Stimulated activated CD4-positive, alpha-beta T cell treated with anti-CD3 and anti-CD28 coated beads, Interleukin-4, amount 100 ng/mL, for 4 hours (primary cell): ENCODE results near the gene BRI3BP.
"Not testable (repeated sequence)": the region's sequence is repeated elsewhere in the genome, so short reads cannot be mapped to it uniquely, and the experiment has no call there.

ENCODE experiments used
- DNase-seq, 2 experiments: peaks; one replicate each; pipeline ENCODE4 v3.0.0-alpha.2; 2020

BRI3BP gene

DNA sequence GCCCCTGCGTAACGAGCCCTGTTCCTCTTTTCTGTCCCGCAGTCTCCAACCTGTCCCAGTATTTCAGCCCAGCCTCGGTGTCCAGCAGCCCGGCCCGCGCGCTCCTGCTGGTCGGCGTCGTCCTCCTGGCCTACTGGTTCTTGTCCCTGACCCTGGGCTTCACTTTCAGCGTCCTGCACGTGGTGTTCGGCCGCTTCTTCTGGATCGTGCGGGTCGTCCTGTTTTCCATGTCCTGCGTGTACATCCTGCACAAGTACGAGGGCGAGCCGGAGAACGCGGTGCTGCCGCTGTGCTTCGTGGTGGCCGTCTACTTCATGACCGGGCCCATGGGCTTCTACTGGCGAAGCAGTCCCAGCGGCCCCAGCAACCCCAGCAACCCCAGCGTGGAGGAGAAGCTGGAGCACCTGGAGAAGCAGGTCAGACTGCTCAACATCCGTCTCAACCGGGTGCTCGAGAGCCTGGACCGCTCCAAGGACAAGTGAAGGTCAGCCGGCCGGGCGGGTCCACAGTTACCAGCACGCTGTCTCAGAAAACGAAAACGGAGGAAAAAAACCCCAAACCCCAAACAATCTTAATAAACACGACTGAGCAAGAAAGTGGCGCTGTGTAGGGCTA, 31.6 kb downstream of the BRI3BP start:
- no peak for DNase-seq

DNA sequence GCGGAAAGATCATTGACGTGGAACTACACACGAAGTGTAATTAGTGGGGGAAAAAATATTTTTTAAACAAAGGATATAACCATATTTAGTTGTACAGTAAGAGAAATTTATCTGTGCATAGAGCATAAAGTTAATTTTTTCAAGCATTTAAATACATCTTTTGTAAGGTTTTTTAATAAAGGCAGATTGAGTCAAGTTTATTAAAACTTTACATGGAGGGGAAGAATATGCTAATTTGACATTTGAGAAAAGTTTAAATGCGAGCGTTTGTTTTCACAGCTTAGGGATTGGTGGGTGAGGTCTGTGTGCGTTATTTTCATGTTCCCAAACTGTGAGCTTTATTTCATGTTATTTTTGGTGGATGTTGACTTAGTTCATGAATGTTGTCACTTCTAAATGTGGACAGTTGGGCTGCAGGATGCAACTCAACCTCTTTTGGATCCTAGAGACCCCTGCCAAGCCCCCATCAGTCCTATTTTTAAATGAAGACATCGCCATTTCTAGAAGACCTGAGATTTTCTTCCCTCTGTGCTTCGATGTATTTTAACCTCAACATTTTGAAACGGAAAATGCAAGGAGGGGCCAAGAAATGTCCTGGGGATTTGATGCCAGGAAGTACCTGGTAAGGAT, 32.3 kb downstream of the BRI3BP start:
- DNase-seq: no peak

DNA sequence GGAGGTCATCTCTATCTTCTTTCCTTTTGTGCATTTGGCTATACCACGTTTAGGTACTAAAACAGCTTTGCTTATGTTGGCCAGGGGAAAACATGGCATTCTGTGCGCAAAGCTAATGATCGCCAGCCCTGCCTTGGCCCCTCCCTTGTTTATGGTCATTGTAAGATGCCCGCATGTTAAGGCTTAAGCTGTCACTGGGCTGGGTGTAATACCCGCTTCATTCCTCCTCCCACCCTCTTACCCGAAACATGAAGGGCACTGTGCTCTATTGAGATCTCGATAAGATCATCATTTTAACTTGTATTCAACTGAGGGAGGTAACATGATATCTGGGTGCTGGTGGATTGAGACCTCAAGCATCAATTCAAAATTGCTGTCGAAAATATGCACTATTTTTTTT, 34.7 kb downstream of the BRI3BP start:
- DNase-seq: no peak

DNA sequence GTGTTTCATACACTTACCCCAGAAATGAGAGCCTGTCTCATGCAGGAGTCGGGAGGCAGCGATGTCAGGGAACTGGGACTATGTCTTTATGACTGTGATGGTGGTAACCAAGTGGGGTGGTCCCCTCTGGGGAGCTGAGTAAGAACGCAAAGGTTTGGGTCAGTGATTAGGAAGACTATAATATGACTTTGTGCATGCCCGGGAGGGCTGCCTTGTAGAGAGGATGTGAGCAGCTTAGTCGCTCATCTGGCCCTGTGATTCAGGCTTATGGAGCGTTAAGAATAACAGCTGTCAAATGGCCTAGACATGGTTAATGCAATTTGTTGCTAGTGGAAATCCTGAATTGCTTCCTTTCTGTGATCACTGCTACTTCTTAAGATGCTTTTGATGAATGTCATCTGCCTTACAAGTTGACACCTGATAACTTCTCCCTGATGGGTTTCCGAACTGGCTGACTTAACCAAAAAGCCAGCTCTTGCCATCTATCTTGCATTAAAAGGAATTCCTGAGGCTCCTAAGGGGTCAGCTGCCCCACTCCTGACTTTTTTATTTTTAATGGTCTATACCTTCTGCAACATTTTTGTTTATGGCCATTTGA, 36.4 kb downstream of the BRI3BP start:
- DNase-seq: no peak

DNA sequence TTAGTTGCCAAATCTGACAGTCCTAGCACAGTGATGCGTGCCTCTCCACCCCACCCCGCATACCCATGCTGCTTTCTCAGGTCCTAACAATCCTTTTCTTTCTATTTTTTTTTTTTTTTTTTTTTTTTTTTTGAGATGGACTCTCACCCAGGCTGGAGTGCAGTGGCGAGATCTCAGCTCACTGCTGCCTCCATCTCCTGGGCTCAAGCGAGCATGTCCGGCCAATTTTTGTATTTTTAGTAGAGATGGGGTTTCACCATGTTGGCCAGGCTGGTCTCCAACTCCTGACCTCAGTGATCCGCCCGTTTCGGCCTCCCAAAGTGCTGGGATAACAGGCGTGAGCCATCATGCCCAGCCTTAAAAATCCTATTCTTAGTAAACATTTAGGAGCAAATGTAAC, 38.0 kb downstream of the BRI3BP start:
- DNase-seq: not testable (repeated sequence)

DNA sequence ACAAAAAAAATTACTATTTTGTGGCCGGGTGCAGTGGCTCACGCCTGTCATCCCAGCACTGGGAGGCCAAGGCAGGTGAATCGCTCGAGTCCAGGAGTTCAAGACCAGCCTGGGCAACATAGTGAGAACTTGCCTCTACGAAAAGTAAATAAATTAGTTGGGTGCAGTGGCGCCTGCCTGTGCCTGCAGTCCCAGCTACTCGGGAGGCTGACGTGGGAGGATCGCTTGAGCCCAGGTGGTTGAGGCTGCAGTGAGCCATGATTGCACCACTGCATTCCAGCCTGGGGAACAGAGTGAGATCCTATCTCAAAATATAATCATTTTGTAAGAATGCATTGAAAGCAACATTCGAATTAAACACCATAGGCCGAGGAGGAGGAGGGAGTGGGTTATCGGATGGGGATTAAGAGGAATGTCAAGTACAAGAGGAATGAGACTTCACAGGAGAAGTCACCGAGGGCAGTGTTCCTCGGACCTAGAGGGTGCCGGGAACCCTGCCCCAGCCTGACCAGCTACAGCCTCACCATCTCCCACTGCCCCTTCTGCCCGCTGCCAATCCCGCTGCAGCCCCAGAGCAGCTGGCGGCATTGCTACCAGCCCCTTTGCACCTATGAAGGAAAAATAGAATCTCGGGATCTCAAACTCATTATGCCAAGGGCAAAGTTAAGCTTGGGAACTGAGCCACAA, 39.2 kb downstream of the BRI3BP start:
- DNase-seq: no peak

DNA sequence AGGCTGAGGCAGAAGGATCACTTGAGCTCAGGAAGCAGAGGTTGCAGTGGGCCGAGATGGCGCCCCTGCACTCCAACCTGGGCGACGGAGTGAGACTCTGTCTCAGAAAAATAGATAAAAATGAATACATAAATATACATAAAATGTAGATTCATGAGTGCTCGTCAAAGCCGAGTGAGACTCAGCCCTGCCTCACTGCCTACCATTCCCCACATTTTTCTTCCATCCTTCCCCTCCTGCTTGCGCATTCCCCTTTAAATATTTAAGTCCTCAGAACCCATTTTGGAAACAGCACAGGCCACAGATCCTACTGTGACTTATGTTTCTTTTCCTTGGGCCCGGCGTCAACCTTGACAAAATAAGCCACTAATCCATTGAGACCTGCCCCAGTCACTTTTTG, 39.8 kb downstream of the BRI3BP start:
- no peak for DNase-seq

DNA sequence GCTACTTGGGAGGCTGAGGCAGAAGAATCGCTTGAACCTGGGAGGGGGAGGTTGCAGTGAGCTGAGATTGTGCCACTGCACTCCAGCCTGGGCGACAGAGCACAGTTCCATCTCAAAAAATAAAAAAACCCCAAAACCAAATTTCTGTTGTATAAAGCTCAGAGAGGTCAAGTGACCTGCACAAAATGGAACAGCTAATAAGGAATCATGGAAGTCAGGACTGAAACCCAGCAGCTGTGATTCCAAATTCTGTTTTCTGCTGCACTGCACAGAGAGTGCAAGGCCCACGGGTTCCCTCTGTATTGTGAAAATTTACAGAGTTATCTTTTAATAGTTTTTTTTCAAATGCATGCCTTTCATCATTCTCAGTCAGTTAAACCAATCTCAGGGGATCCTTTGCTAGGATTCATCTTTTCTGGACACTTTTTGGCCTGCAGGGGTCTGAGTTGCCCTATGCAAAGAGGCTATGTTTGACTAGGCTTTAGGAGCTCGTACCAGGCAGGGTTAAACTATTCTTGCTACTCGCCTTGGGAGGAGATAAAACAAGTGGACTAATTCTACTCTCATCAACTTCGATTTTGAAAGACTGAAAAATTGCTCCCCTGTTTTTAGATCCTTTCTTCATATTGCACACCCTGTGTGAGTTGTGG, 45.7 kb downstream of the BRI3BP start:
- no peak for DNase-seq

DNA sequence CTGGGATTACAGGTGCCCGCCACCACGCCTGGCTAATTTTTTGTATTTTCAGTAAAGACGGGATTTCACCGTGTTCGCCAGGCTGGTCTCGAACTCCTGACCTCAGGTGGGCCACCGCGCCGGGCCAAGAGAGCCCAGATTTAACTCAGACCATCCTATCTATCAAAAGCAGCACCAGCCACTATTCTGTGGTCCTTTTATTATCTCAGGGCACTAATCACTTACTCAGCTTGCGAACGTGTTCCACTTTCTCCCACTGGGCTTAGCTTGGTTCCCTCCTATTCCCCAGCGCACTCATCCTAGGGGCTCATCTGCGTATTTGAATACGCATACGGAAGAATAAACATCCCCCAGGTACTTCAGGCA, 55.6 kb downstream of the BRI3BP start:
- DNase-seq: no peak

DNA sequence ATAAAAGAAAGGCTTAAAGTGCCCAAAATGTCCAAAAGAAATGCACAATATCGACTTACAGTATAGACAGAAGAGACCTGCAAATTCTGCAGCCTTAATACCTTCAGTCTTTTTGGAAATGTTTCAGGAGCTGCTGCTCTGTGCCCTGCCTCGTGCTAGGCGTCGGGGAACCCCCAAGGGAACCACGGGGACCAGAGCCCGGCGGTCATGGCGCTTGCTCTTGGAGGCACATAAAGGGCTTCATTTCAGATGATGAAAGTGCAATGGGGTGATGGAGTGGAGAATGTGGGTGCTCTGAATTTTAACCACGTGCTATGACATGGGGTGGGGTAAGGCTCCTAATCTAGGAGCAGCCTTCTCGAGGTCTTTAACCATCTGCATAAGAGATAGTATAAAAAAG, 57.0 kb downstream of the BRI3BP start:
- no peak for DNase-seq

DNA sequence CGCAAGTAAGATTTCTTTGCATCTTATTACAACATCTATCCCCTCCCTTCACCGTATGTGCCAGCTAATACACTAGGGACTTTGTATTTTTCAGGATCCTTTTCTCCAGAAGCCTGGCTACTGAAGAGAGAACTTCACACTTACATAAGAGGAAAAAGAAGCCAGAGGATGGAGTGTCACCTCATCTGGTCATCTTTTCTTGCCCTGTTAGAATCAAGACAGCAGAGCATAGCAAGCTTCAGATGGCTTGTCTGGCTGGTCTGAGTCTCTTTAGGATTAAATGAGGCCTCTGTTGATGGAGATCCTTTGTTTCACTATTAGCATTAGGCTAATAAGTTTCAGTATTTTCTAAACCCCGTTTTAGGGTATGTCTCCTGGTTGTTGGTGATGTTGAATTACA, 57.4 kb downstream of the BRI3BP start:
- no peak for DNase-seq

DNA sequence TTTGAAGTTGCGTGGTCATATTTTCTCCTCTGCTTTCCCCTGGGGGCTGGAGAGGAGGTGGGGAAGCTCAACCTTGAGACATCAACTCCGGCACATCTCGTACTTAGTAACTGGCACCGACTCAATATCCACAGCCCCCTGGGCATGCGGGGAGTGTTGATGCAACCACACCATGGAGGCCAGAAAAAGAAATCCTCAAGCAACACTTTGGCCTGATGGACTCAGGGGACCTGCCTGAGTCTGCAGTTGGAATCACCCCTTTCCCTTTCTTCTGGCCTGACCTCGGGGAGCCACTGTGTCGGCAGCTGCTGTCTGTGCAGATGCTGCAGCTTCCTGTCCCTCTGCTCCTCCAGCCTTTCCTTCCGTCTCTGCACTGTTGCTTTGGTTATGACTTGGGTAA, 60.4 kb downstream of the BRI3BP start:
- no peak for DNase-seq

DNA sequence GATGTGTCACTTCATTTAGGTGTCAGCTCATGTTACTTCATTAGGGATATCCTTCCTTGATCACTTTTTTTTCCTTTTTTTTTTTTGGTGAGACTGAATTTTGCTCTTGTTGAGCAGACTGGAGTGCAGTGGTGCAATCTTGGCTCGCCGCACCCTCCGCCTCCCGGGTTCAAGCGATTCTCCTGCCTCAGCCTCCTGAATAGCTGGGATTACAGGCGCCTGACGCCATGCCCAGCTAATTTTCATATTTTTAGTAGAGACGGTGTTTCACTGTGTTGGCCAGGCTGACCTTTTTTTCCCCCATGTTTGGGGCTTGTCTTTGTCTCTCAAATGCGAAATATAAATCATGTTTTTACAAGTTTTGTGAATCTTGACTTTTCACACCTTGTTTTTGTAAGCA, 62.1 kb downstream of the BRI3BP start:
- DNase-seq: no peak

DNA sequence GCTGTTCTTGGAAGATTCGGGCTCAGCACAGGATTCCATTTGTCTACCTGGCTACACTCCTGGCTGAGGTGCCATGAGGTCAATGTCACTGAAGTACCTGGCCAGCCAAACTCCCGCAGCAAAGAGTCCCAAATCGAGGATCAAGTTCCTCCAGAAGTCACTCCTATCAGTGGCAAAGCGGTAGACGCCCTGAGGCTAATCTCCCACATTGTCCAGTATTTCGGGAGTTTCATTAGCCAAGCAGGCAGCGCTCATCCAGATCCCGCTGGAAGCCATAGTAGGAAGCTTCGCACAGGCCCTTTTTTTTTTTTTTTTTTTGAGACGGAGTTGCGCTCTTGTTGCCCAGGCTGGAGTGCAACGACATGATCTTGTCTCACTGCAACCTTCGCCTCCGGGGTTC, 62.9 kb downstream of the BRI3BP start:
- no peak for DNase-seq

DNA sequence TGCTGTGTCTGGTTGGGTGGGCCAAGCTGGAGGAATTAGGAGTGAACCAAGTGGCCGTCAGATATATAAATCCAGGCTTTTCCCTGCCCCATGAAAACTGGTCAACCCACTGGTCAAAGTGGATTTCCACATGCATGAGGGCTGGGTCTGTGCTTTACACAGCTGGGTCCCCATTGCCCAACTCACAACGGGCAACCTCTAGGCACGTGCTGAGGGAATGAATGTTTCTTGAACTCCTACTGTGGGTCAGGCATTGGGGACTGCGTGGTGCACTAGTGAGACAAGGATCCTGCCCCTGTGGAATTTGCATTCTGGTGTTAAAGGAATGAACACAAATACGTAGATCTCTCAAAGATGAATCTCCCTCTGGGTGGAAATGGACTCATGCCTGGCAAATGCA, 64.3 kb downstream of the BRI3BP start:
- no peak for DNase-seq

DNA sequence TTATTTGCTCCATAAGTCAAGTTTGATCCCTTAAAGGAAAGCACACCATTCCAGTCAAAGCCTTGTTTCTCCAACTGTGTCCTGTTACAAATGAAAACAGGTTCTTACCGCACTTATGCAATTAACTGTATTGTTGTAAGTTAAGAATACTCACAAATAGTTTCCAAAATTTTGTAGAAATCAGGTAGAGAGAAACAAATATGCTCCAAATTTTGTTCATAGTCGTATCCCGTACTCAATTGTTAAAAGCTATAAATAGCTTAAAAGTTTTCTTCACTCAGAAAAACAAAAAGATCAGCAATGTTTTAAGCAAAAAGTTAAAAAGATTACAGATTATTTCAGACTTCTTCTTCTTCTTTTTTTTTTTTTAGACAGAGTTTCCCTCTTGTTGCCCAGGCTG, 67.8 kb downstream of the BRI3BP start:
- no peak for DNase-seq

DNA sequence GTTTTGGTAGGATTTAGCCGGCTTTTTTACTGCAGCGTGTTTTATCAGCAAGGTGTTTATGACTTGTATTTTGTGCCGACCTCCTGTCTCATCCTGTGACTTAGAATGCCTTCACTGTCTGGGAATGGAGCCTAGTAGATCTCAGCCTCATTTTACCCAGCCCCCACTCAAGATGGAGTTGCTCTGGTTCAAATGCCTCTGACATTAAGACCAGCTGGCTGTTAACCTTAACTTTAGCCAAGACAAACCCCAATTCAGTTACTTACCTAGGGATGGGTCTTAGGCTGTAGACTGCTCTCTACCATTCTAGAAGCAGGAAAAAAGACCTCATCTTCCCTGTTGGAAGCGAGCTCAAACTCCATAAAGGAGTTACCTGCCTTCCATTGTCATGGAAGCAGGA, 70.1 kb downstream of the BRI3BP start:
- not testable (repeated sequence) for DNase-seq

DNA sequence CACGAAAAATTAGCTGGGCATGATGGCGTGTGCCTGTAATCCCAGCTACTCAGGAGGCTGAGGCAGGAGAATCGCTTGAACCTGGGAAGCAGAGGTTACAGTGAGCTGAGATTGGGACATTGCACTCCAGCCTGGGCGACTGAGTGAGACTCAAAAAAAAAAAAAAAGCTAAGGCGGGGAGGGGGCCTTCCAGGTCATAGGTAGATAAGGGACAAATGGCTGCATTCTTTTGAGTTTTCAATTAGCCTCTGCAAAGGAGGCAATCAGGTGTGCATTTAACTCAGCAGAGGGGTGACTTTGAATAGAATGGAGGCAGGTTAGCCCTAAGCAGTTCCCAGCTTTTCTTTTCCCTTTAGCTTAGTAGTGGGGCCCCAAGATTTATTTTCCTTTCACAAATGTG, 71.0 kb downstream of the BRI3BP start:
- no peak for DNase-seq

DNA sequence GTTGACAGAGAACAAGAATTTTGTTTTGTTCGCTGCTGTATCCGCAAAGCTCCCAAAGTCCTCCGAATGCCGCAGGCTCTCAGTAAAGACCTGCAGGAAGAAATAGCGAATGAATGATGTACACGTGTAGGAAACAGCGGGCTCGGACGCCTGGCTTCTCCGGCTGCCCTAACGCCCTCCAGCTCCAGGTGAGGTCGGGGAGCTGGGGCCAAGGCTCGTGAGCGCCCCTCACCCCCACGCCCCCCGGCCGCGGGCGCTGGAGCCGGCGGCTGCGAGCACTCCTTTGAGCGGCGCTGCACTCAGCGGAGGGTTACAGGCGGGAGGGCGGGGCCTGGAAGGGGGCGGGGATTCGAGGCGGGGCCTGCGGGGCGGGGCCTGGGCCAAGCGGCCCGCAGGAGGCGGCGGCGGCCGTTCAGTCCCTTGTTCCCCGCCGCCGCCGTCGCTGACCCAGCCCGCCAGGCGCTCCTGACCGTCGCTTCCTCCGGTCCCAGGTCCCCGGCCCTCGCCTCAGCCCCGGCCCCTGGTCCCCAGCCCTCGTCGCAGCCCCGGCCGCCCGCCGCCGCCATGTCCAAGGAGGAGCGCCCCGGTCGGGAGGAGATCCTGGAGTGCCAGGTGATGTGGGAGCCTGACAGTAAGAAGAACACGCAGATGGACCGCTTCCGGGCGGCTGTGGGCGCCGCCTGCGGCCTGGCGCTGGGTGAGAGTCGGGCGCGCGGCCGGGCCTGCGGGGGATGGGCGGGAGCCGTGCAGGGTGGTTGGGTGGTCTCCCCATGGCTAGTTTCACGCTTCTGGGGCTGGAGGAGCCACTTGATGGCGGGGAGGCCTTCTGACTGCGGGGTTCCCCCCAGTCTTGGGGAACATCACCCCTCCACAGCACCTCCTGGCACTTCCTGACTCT, 71.8 kb downstream of the BRI3BP start, which contains the start of gene AACS:
Gene AACS (plus strand): TSS at position 415 of the 898 bp plus-strand sequence. CDS start 150 bp downstream, at position 565.
- peak; percentile 64 to 83 for DNase-seq

DNA sequence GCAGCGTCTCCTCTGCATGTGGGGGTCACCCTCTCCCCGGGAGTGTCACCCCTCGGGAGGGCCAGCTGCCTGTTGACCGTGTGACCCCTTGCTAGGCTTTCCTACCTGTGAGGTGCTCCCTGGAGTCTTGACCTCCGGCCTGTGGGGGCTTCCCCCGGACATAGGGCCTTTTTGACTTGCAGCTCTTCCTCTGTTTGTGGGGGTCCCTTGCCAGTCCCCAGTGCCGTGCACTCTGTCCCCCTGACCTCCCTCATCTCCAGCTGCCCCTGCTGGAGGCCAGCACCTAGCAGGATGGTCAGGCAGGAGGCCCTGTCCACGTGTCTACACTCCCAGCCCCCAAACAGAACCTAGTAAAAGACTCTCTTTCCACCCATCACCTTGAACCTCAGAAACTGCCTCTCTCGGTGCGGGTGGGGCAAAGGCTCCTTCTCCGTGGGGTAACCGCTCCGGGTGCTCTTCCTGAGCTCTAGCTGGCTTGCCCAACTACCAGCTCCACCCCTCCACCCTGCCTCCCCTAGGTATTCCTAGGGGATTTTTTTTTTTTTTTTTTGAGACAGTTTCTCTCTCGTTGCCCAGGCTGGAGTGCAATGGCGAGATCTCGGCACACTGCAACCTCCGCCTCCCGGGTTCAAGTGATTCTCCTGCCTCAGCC, 72.6 kb downstream of the BRI3BP start:
- DNase-seq: no peak

DNA sequence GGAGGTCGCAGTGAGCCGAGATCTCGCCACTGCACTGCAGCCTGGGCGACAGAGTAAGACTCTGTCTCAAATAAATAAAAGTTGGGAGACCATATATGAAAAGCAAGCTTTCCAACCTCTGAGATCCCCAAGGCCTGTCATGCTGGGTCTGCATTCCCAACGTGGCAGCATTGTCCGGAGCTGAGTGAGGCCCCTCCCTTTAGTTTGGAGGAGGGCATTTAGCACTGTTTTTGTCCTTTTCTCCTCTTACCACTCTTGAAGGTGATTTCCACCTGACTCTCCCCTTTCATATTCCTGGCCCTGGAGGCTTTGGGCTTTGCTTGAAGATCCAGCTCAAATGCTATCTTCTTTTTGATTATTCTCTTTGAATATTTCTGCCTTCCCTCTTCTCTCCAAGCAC, 74.9 kb downstream of the BRI3BP start:
- DNase-seq: no peak

DNA sequence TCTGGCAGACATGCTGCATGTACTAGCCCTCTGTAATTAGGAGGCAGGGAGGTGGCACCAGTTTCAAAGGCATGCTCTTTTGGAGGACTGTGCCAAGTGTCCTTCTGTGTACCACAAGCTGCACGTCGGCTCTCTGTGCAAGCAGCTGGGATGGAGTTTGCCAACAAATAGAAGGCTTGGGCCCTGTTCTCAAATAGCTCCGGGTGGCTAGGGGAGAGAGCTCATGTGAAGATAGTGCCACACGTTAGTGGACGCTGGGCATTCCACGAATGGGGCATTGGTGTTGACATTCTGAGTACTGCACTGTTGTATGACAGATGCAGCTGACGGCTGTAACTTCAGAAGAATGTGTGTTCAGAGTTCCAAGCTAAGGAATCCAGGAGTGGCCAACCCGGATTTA, 76.2 kb downstream of the BRI3BP start:
- no peak for DNase-seq
